SK-N-SH (cell line): ENCODE data around the gene LRRC3B.

ENCODE experiments used
- CTCF ChIP-seq: fragments of 200-600 bp; sonication (generic); IDR thresholded peaks from 2 replicates; pipeline ENCODE4 v1.6.1; 2017; ENCODE audit warnings: antibody characterized with exemption, mild to moderate bottlenecking, moderate library complexity
- EP300 ChIP-seq, 2 experiments: IDR thresholded peaks; 2 replicates each; pipeline versions ENCODE4 v1.4.0 to v1.6.1; 2012; ENCODE audit warnings: borderline replicate concordance in 1 of 2, low read depth in 1 of 2, low read length in 1 of 2
- FOSL2 ChIP-seq: IDR thresholded peaks from 2 replicates; pipeline ENCODE4 v1.4.0; 2012; ENCODE audit warnings: low read depth, mild to moderate bottlenecking, moderate library complexity, borderline replicate concordance
- FOXM1 ChIP-seq: IDR thresholded peaks from 2 replicates; pipeline ENCODE4 v1.4.0; 2012; ENCODE audit warnings: low read depth, mild to moderate bottlenecking
- RAD21 ChIP-seq: IDR thresholded peaks from 2 replicates; pipeline ENCODE4 v1.6.1; 2012; ENCODE audit warnings: mild to moderate bottlenecking, low read length
- TCF12 ChIP-seq: IDR thresholded peaks from 2 replicates; pipeline ENCODE4 v1.4.0; 2012
- YY1 ChIP-seq: IDR thresholded peaks from 2 replicates; pipeline ENCODE4 v1.4.0; 2012; ENCODE audit warnings: low read depth, mild to moderate bottlenecking

GRCh38 chr3:26719134-26719533 lies 96.6 kb downstream of the LRRC3B start:
- no peak for TF ChIP-seq CTCF
- TF ChIP-seq TCF12, result no peak
- TF ChIP-seq FOXM1, result no peak
- TF ChIP-seq EP300 (IDR thresholded peaks at IDR 0.05; ENCODE audit: borderline replicate concordance in 1 of 2, low read depth in 1 of 2, low read length in 1 of 2), result no peak
- no peak for TF ChIP-seq RAD21
- no peak for TF ChIP-seq YY1
- TF ChIP-seq FOSL2, result no peak
